ENCODE data around the gene COMMD1. TPM values are rescaled to one million over a fixed set of nuclear protein-coding genes. Genes with fewer than 3 reads are reported as not detected.

The COMMD1 gene
- total RNA-seq, 1 donor from 2014 or later = 57.9 TPM

DNA sequence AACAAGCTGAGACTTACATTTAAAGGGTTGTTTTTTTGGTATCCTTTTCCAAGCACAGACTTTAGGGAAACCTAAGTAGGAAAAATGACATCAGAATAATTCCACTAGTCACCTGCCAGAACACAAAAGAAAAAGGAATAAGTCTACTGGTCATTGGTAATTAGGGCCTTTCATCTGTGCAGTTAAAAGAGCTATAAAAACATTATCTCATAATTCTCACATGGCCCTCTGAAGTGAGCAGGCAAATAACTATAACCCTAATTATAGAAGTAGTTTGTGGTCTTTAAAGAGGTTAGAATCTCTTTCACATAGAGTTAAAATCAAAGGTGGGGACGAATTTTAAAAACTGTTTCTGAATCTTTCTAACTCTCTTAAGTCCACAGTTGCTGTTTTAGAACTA lies 179.3 kb downstream of the COMMD1 start:
- H3K36me3 ChIP-seq (ENCODE audit: control insufficient read depth in 3 of 3, insufficient read depth in 3 of 3, low read length in 3 of 3) = no peaks in the 10 kb centered on the region
- H3K4me3 ChIP-seq (ENCODE audit: low read length in 3 of 3) = no peak overlapping the region
- no peaks in the 10 kb centered on the region for H3K27me3 ChIP-seq (ENCODE audit: control insufficient read depth in 3 of 3, insufficient read depth in 3 of 3, low read length in 3 of 3)
- no peaks in the 10 kb centered on the region for H3K4me1 ChIP-seq (ENCODE audit: control insufficient read depth in 3 of 3, insufficient read depth in 3 of 3, low read length in 3 of 3)
- H3K9ac ChIP-seq (ENCODE audit: low read depth in 1 of 3, low read length in 3 of 3) = no peak overlapping the region
- no peak overlapping the region for H3K27ac ChIP-seq (ENCODE audit: low read depth, low read length)
- H3K9me3 ChIP-seq (ENCODE audit: control insufficient read depth in 3 of 3, low read length in 3 of 3) = no peaks in the 10 kb centered on the region

DNA sequence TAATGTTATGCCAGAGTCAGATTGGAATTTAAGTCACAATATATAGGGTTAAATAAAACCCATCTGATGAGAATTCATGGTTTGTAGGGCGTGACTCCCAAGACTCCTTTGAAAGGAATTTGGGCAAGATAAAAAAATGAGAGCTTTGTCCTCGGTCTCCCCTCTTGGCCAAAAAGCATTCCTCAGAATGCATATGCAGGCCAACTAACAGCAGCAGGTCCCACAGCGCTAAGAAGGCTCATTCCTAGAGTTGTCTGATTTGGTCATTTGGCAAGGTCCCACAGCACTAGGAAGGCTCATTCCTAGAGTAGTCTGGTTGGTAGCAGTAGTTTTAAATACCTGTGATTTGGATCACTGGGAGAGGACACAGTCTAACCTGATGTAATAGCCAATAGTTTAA lies 184.2 kb downstream of the COMMD1 start:
- no peak overlapping the region for H3K27ac ChIP-seq (ENCODE audit: low read depth, low read length)
- no peak overlapping the region for H3K9ac ChIP-seq (ENCODE audit: low read depth in 1 of 3, low read length in 3 of 3)
- H3K4me3 ChIP-seq (ENCODE audit: low read length in 3 of 3) = no peak overlapping the region
- no peaks in the 10 kb centered on the region for H3K36me3 ChIP-seq (ENCODE audit: control insufficient read depth in 3 of 3, insufficient read depth in 3 of 3, low read length in 3 of 3)
- H3K4me1 ChIP-seq (ENCODE audit: control insufficient read depth in 3 of 3, insufficient read depth in 3 of 3, low read length in 3 of 3) = no peaks in the 10 kb centered on the region
- H3K9me3 ChIP-seq (ENCODE audit: control insufficient read depth in 3 of 3, low read length in 3 of 3) = no peaks in the 10 kb centered on the region
- no peaks in the 10 kb centered on the region for H3K27me3 ChIP-seq (ENCODE audit: control insufficient read depth in 3 of 3, insufficient read depth in 3 of 3, low read length in 3 of 3)

DNA sequence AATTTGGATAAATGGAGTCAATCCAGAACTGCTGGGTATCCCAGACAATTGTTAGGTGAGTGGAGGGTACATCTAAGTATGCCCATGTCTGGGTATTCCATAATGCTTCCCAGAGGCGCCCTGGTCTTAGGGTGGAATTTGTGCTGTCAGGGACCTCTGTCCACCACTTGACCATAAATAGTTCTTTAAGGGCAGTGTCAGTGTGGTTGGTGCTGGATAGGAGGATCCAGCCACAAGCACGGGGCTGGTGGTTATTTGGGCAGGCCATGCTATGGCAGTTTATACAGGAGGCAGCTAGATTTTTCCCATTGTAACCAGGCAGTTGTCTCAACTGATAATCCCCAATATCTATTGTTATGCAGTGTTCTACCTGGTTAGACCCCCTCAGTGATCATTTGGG lies 186.0 kb downstream of the COMMD1 start:
- no peaks in the 10 kb centered on the region for H3K36me3 ChIP-seq (ENCODE audit: control insufficient read depth in 3 of 3, insufficient read depth in 3 of 3, low read length in 3 of 3)
- no peak overlapping the region for H3K27ac ChIP-seq (ENCODE audit: low read depth, low read length)
- H3K4me3 ChIP-seq (ENCODE audit: low read length in 3 of 3) = no peak overlapping the region
- H3K4me1 ChIP-seq (ENCODE audit: control insufficient read depth in 3 of 3, insufficient read depth in 3 of 3, low read length in 3 of 3) = peaks cover 0 to 1% (median 0%) of the 10 kb centered on the region in 3 donors
- no peak overlapping the region for H3K9ac ChIP-seq (ENCODE audit: low read depth in 1 of 3, low read length in 3 of 3)
- no peaks in the 10 kb centered on the region for H3K9me3 ChIP-seq (ENCODE audit: control insufficient read depth in 3 of 3, low read length in 3 of 3)
- H3K27me3 ChIP-seq (ENCODE audit: control insufficient read depth in 3 of 3, insufficient read depth in 3 of 3, low read length in 3 of 3) = no peaks in the 10 kb centered on the region

DNA sequence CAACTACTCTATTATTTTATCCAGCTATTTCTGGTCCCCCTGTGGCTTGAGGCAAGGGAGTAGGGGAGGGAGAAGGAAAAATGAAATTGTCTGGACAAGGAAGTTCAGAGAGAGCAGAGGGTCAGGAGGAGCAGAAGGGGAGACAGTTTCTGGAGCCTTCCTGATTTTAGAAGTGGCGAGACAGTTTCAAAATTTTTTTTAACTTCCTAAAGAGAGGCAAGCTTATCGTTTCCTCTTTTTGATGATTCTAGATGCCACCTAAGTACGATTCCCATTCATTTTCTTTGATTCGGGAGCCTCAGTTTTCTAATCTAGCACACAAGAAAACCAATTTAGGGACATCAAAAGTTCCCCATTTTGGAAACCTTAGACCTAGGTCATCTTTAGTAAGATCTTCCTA lies 193.6 kb downstream of the COMMD1 start:
- H3K36me3 ChIP-seq (ENCODE audit: control insufficient read depth in 3 of 3, insufficient read depth in 3 of 3, low read length in 3 of 3) = no peaks in the 10 kb centered on the region
- no peak overlapping the region for H3K4me3 ChIP-seq (ENCODE audit: low read length in 3 of 3)
- H3K9ac ChIP-seq (ENCODE audit: low read depth in 1 of 3, low read length in 3 of 3) = no peak overlapping the region
- H3K9me3 ChIP-seq (ENCODE audit: control insufficient read depth in 3 of 3, low read length in 3 of 3) = no peaks in the 10 kb centered on the region
- no peaks in the 10 kb centered on the region for H3K27me3 ChIP-seq (ENCODE audit: control insufficient read depth in 3 of 3, insufficient read depth in 3 of 3, low read length in 3 of 3)
- peaks cover 0 to 2% (median 0%) of the 10 kb centered on the region in 3 donors for H3K4me1 ChIP-seq (ENCODE audit: control insufficient read depth in 3 of 3, insufficient read depth in 3 of 3, low read length in 3 of 3)
- H3K27ac ChIP-seq (ENCODE audit: low read depth, low read length) = no peak overlapping the region

DNA sequence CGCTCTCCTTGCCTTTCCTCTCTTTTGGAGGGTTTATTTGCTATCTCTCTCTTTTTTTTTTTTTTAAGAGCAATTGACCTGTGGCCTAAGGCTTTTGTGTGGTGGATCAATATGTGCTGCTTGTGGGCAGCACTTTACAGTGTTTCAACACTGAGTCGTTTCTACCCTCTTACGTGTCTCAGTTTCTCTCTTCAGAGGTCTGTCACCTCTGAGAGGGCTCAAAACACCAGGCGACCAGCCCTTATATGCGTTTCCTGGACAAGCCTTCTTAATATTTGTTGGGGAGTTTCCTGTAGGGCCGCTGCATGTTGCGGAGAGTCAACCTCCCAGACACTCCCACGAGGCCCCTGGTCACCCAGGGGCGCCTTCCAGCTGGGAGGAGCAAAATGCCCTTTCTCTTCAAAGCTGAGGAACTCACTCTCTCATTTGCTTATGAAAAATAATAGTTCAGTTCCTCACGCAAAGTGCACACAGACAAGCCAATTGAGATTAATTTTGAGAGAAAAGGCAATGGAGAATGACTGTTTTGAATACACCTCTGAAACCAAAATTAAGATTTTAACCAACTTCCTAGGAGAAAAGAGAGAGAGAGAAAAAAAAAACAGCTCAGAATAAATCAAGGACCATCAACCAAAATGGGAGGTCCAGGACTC lies 194.2 kb downstream of the COMMD1 start:
- Histone ChIP-seq H3K9me3 (ENCODE audit: control insufficient read depth in 3 of 3, low read length in 3 of 3) (no peaks in the 10 kb centered on the region), H3K27me3 (ENCODE audit: control insufficient read depth in 3 of 3, insufficient read depth in 3 of 3, low read length in 3 of 3) (no peaks in the 10 kb centered on the region), H3K27ac (ENCODE audit: low read depth, low read length) (no peak overlapping the region), H3K9ac (ENCODE audit: low read depth in 1 of 3, low read length in 3 of 3) (no peak overlapping the region), H3K4me3 (ENCODE audit: low read length in 3 of 3) (no peak overlapping the region), H3K4me1 (ENCODE audit: control insufficient read depth in 3 of 3, insufficient read depth in 3 of 3, low read length in 3 of 3) (peaks cover 0 to 2% (median 0%) of the 10 kb centered on the region in 3 donors), H3K36me3 (ENCODE audit: control insufficient read depth in 3 of 3, insufficient read depth in 3 of 3, low read length in 3 of 3) (no peaks in the 10 kb centered on the region)

DNA sequence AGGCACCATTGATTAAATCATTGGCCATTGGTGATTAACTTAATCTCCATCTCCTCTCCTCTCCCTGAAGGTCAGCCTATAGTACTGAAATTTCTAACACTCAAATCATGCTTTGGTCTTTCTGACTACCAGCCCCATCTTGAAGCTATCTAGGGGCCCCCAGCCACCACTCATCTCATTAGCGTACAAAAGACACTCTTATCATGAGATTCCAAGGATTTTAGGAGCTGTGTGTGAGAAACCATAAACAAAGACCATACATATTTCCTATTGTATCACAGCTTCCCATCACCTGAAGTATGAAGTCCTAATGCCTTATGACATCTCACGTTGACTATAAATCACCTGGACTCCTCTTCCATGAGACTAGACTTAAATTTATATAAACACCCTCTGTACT lies 196.4 kb downstream of the COMMD1 start:
- H3K4me3 ChIP-seq (ENCODE audit: low read length in 3 of 3) = no peak overlapping the region
- H3K27me3 ChIP-seq (ENCODE audit: control insufficient read depth in 3 of 3, insufficient read depth in 3 of 3, low read length in 3 of 3) = no peaks in the 10 kb centered on the region
- H3K9me3 ChIP-seq (ENCODE audit: control insufficient read depth in 3 of 3, low read length in 3 of 3) = no peaks in the 10 kb centered on the region
- no peaks in the 10 kb centered on the region for H3K4me1 ChIP-seq (ENCODE audit: control insufficient read depth in 3 of 3, insufficient read depth in 3 of 3, low read length in 3 of 3)
- no peaks in the 10 kb centered on the region for H3K36me3 ChIP-seq (ENCODE audit: control insufficient read depth in 3 of 3, insufficient read depth in 3 of 3, low read length in 3 of 3)
- H3K9ac ChIP-seq (ENCODE audit: low read depth in 1 of 3, low read length in 3 of 3) = no peak overlapping the region
- no peak overlapping the region for H3K27ac ChIP-seq (ENCODE audit: low read depth, low read length)

DNA sequence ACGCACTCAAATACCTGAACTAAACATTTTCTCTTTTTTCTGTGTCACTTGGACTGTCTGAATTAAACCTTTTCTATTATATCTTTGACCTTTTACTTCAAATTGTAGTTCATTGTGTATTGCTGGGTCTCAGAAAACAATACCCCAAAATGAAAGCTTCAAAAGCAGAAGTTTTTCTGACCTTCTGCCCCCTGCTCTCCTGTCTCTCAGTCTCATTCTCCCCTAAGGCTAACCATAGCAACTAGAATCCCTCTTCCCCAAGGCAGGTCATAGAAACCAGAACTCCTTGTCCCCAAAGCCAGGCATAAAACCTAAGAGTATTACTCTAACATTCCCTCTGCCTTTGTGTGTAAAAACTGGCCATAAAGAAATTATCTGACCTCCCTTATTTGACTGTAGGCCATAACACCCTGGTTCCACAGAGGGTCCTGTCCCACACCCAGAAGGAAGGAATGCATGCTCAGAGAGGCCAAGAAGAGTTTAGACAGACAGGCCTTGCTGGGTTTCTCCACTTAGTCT lies 197.0 kb downstream of the COMMD1 start:
- Histone ChIP-seq H3K27ac (ENCODE audit: low read depth, low read length) (no peak overlapping the region), H3K9ac (ENCODE audit: low read depth in 1 of 3, low read length in 3 of 3) (no peak overlapping the region)

DNA sequence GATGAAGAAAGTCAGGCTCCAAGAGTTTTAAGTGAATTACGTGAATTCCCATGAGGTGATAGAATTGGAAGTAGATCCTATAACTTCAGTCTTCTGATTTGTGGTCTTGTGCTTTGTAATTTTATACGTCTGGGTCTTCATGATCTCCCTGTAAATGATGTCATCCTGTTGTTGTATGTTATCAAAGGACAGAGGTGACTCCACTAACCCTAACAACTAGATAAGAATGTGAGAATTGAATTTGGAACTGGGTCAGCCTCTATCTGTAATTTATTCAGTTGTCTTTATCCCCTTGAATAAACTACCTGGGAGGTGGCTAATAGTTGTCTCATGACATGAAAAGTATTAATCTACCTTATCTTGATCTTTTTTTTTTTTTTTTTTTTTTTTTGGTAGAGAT lies 204.1 kb downstream of the COMMD1 start:
- Histone ChIP-seq H3K4me1 (ENCODE audit: control insufficient read depth in 3 of 3, insufficient read depth in 3 of 3, low read length in 3 of 3) (peaks cover 0 to 4% (median 2%) of the 10 kb centered on the region in 3 donors), H3K9me3 (ENCODE audit: control insufficient read depth in 3 of 3, low read length in 3 of 3) (no peaks in the 10 kb centered on the region), H3K36me3 (ENCODE audit: control insufficient read depth in 3 of 3, insufficient read depth in 3 of 3, low read length in 3 of 3) (no peaks in the 10 kb centered on the region), H3K27me3 (ENCODE audit: control insufficient read depth in 3 of 3, insufficient read depth in 3 of 3, low read length in 3 of 3) (no peaks in the 10 kb centered on the region), H3K9ac (ENCODE audit: low read depth in 1 of 3, low read length in 3 of 3) (no peak overlapping the region), H3K4me3 (ENCODE audit: low read length in 3 of 3) (no peak overlapping the region), H3K27ac (ENCODE audit: low read depth, low read length) (no peak overlapping the region)

More for the DNA sequence above, 197.0 kb downstream of the COMMD1 start:
- no peaks in the 10 kb centered on the region for H3K9me3 ChIP-seq (ENCODE audit: control insufficient read depth in 3 of 3, low read length in 3 of 3)
- no peaks in the 10 kb centered on the region for H3K4me1 ChIP-seq (ENCODE audit: control insufficient read depth in 3 of 3, insufficient read depth in 3 of 3, low read length in 3 of 3)
- H3K36me3 ChIP-seq (ENCODE audit: control insufficient read depth in 3 of 3, insufficient read depth in 3 of 3, low read length in 3 of 3) = no peaks in the 10 kb centered on the region
- no peak overlapping the region for H3K4me3 ChIP-seq (ENCODE audit: low read length in 3 of 3)
- no peaks in the 10 kb centered on the region for H3K27me3 ChIP-seq (ENCODE audit: control insufficient read depth in 3 of 3, insufficient read depth in 3 of 3, low read length in 3 of 3)

DNA sequence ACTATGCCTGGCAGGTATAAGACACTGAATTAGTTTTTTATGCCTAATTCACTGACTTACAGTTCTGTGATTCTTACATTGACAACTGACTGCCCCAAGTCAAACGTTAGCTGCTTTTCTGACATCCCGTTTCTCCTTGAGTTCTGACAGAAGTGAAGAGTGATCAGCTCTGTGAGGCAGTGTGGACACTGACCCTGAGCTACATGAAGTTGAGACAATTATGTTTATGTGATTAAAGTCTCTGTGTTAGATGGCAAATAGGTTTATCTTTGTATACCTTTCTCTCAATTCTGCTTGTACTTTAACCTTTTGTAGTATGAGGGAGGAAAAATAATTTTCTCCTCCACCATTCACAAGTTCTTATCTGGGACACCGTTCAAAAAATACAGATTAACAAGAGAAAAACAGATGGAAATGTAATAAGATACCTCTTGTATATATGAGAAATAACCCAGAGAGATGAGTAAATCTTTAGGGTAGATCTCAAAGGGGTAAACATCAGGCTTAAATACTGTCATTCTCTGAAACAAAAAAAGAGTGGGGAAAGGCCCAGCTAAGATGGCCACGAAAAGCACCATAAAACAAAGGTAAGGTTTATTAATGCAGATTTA lies 205.0 kb downstream of the COMMD1 start:
- Histone ChIP-seq H3K36me3 (ENCODE audit: control insufficient read depth in 3 of 3, insufficient read depth in 3 of 3, low read length in 3 of 3) (no peaks in the 10 kb centered on the region), H3K9ac (ENCODE audit: low read depth in 1 of 3, low read length in 3 of 3) (no peak overlapping the region), H3K4me3 (ENCODE audit: low read length in 3 of 3) (no peak overlapping the region), H3K4me1 (ENCODE audit: control insufficient read depth in 3 of 3, insufficient read depth in 3 of 3, low read length in 3 of 3) (peaks cover 0 to 4% (median 2%) of the 10 kb centered on the region in 3 donors), H3K9me3 (ENCODE audit: control insufficient read depth in 3 of 3, low read length in 3 of 3) (no peaks in the 10 kb centered on the region), H3K27me3 (ENCODE audit: control insufficient read depth in 3 of 3, insufficient read depth in 3 of 3, low read length in 3 of 3) (no peaks in the 10 kb centered on the region), H3K27ac (ENCODE audit: low read depth, low read length) (no peak overlapping the region)

DNA sequence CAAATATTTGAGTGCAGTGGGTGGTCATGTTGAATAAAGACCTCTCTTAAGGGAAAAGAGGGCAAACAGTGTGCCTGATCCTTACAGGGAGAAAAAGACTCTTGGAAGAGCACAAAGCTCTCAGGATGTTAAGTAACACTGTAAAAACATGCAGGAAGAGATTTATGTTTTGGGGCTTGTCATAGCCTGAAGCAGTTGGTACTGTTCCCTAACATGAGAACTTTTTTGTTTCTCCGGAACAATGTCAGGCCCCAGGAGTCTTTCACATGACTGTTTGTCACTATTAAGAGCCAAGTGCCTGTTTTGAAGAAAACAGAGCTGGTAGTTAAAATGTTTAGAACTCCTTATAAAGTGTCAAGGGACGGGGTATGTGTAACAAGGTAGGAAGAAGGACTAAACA lies 206.7 kb downstream of the COMMD1 start:
- Histone ChIP-seq H3K4me1 (ENCODE audit: control insufficient read depth in 3 of 3, insufficient read depth in 3 of 3, low read length in 3 of 3) (peaks cover 0 to 4% (median 2%) of the 10 kb centered on the region in 3 donors), H3K9me3 (ENCODE audit: control insufficient read depth in 3 of 3, low read length in 3 of 3) (no peaks in the 10 kb centered on the region), H3K9ac (ENCODE audit: low read depth in 1 of 3, low read length in 3 of 3) (no peak overlapping the region), H3K4me3 (ENCODE audit: low read length in 3 of 3) (no peak overlapping the region), H3K27me3 (ENCODE audit: control insufficient read depth in 3 of 3, insufficient read depth in 3 of 3, low read length in 3 of 3) (no peaks in the 10 kb centered on the region), H3K27ac (ENCODE audit: low read depth, low read length) (no peak overlapping the region), H3K36me3 (ENCODE audit: control insufficient read depth in 3 of 3, insufficient read depth in 3 of 3, low read length in 3 of 3) (no peaks in the 10 kb centered on the region)

Data from skeletal muscle tissue (tissue), 4 donors.